Measurements from ENCODE around the gene AUH.

AUH gene

GRCh38 chr9:91188719-91189590, 172.8 kb downstream of the AUH start:
- no peak for DNase-seq (ENCODE audit: low spot score)

- no peak for DNase-seq (ENCODE audit: low spot score)
Observed at GRCh38 chr9:91187965-91188344, 173.8 kb downstream of the AUH start.

- no peak for DNase-seq (ENCODE audit: low spot score)
Observed at GRCh38 chr9:91187311-91187964, 174.3 kb downstream of the AUH start.

GRCh38 chr9:91186632-91187108, 175.0 kb downstream of the AUH start:
- no peak for DNase-seq (ENCODE audit: low spot score)

GRCh38 chr9:91185193-91185886, 176.4 kb downstream of the AUH start:
- no peak for DNase-seq (ENCODE audit: low spot score)

- DNase-seq (ENCODE audit: low spot score) = no peak
Observed at GRCh38 chr9:91182429-91183225, 179.1 kb downstream of the AUH start.

GRCh38 chr9:91181541-91181940, 180.2 kb downstream of the AUH start:
- DNase-seq (ENCODE audit: low spot score) = no peak

GRCh38 chr9:91180930-91181268, 180.8 kb downstream of the AUH start:
- no peak for DNase-seq (ENCODE audit: low spot score)

- no peak for DNase-seq (ENCODE audit: low spot score)
Observed at GRCh38 chr9:91180240-91180929, 181.3 kb downstream of the AUH start.

GRCh38 chr9:91179237-91180138, 182.2 kb downstream of the AUH start:
- DNase-seq (ENCODE audit: low spot score) = no peak

- no peak for DNase-seq (ENCODE audit: low spot score)
Observed at GRCh38 chr9:91178281-91179236, 183.2 kb downstream of the AUH start.

GRCh38 chr9:91177661-91178280, 183.9 kb downstream of the AUH start:
- peak; percentile 39 for DNase-seq (ENCODE audit: low spot score)

- no peak for DNase-seq (ENCODE audit: low spot score)
Observed at GRCh38 chr9:91177081-91177480, 184.6 kb downstream of the AUH start.

GRCh38 chr9:91176426-91176825, 185.3 kb downstream of the AUH start:
- no peak for DNase-seq (ENCODE audit: low spot score)

GRCh38 chr9:91174772-91175171, 186.9 kb downstream of the AUH start:
- peak; percentile 36 for DNase-seq (ENCODE audit: low spot score)

- no peak for DNase-seq (ENCODE audit: low spot score)
Observed at GRCh38 chr9:91172329-91172728, 189.4 kb downstream of the AUH start.

GRCh38 chr9:91170951-91171350, 190.8 kb downstream of the AUH start:
- no peak for DNase-seq (ENCODE audit: low spot score)

GRCh38 chr9:91166796-91167366, 194.8 kb downstream of the AUH start:
- no peak for DNase-seq (ENCODE audit: low spot score)
